ENCODE data around the gene GGCT.

GRCh38 chr7:30479202-30480120, 25.2 kb downstream of the GGCT start:
- TF ChIP-seq CTCF (IDR thresholded peaks at IDR 0.05), result no peak
- TF ChIP-seq POLR2AphosphoS5 (IDR thresholded peaks at IDR 0.05), result no peak

Measured in upper lobe of left lung (tissue), 4 donors.